Activated T-helper 1 cell treated with anti-CD3 and anti-CD28 coated beads, Interleukin-12 subunit alpha, Interleukin-12 subunit beta, Interleukin-2, Interleukin-4 antibody, amounts not matched to agents 30 ng/mL and 10 ng/mL and 1 ng/mL, durations not matched to agents 14 hours and 24 hours and 36 hours (primary cell): ENCODE measurements around the gene TPGS1. TPM values are rescaled to one million over a fixed set of nuclear protein-coding genes. Genes with fewer than 3 reads are reported as not detected.

Experiments
- DNase-seq: peaks from one replicate; pipeline ENCODE4 v3.0.0; 2021; ENCODE audit warnings: low spot score
- H3K27ac Mint-ChIP-seq: one replicate; pipeline ENCODE4 v1.8.0; 2021; ENCODE audit warnings: mild to moderate bottlenecking, mixed read lengths
- H3K27me3 Mint-ChIP-seq: one replicate; pipeline ENCODE4 v1.8.0; 2022; ENCODE audit warnings: mild to moderate bottlenecking, moderate library complexity, mixed read lengths; ENCODE audit not compliant: insufficient read depth
- H3K36me3 Mint-ChIP-seq: one replicate; pipeline ENCODE4 v1.8.0; 2021; ENCODE audit warnings: low read depth, mixed read lengths
- H3K4me1 Mint-ChIP-seq: one replicate; pipeline ENCODE4 v1.8.0; 2021; ENCODE audit warnings: low read depth, mixed read lengths
- H3K4me3 Mint-ChIP-seq: one replicate; pipeline ENCODE4 v1.8.0; 2021; ENCODE audit warnings: mild to moderate bottlenecking, moderate library complexity, mixed read lengths
- H3K9me3 Mint-ChIP-seq: one replicate; pipeline ENCODE4 v1.8.0; 2021; ENCODE audit warnings: mixed read lengths
- intact Hi-C: fragments of 100-400 bp; cut with micrococcal nuclease; formaldehyde crosslinking; loops from one replicate; pipeline ENCODE4 v1.15.1; 2024
- total RNA-seq: library from RNA; stranded (reverse); gene quantifications from 2 replicates; pipeline ENCODE4 v1.2.3, GENCODE V29; 2022

TPGS1 gene
- total RNA-seq, 1 donor from 2014 or later: 17.6 TPM

- Mint-ChIP-seq H3K27me3 (no peaks in the 10 kb centered on the region), H3K27ac (no peak overlapping the region), H3K36me3 (peaks cover 9% of the 10 kb centered on the region), H3K4me1 (peaks cover 5% of the 10 kb centered on the region), H3K4me3 (no peak overlapping the region), H3K9me3 (no peaks in the 10 kb centered on the region)
- DNase-seq: no peak
- intact Hi-C loops: no loop called here
Measured at GRCh38 chr19:538641-539428, 31.5 kb downstream of the TPGS1 start.

GRCh38 chr19:539429-540030 lies 32.2 kb downstream of the TPGS1 start:
- Mint-ChIP-seq H3K27me3 (no peaks in the 10 kb centered on the region), H3K36me3 (peaks cover 13% of the 10 kb centered on the region), H3K4me1 (peaks cover 10% of the 10 kb centered on the region), H3K9me3 (no peaks in the 10 kb centered on the region), H3K27ac (no peak overlapping the region), H3K4me3 (no peak overlapping the region)
- intact Hi-C loops: no loop called here
- DNase-seq: no peak

GRCh38 chr19:540867-541637 lies 33.8 kb downstream of the TPGS1 start:
- intact Hi-C loops: no loop called here
- Mint-ChIP-seq H3K4me3 (no peak overlapping the region), H3K27ac (no peak overlapping the region), H3K27me3 (no peaks in the 10 kb centered on the region), H3K36me3 (peaks cover 14% of the 10 kb centered on the region), H3K4me1 (peaks cover 15% of the 10 kb centered on the region), H3K9me3 (no peaks in the 10 kb centered on the region)
- DNase-seq: no peak

- peaks cover 14% of the 10 kb centered on the region for H3K36me3 Mint-ChIP-seq
Measured at GRCh38 chr19:541699-542098, 34.4 kb downstream of the TPGS1 start.

GRCh38 chr19:542173-542866 lies 35.0 kb downstream of the TPGS1 start:
- no peaks in the 10 kb centered on the region for H3K27me3 Mint-ChIP-seq
- no peak overlapping the region for H3K4me3 Mint-ChIP-seq
- intact Hi-C loops: no loop called here
- H3K4me1 Mint-ChIP-seq: peaks cover 15% of the 10 kb centered on the region
- no peak for DNase-seq
- no peak overlapping the region for H3K27ac Mint-ChIP-seq
- no peaks in the 10 kb centered on the region for H3K9me3 Mint-ChIP-seq
- H3K36me3 Mint-ChIP-seq: peaks cover 14% of the 10 kb centered on the region

More at GRCh38 chr19:541699-542098, 34.4 kb downstream of the TPGS1 start:
- intact Hi-C loops: no loop called here
- no peak for DNase-seq
- no peak overlapping the region for H3K4me3 Mint-ChIP-seq
- H3K27me3 Mint-ChIP-seq: no peaks in the 10 kb centered on the region
- no peak overlapping the region for H3K27ac Mint-ChIP-seq
- no peaks in the 10 kb centered on the region for H3K9me3 Mint-ChIP-seq
- peaks cover 15% of the 10 kb centered on the region for H3K4me1 Mint-ChIP-seq

- DNase-seq: peak; percentile 75
- intact Hi-C loops: no loop called here
- H3K4me1 Mint-ChIP-seq: peaks cover 15% of the 10 kb centered on the region
- peaks cover 9% of the 10 kb centered on the region for H3K36me3 Mint-ChIP-seq
- H3K27me3 Mint-ChIP-seq: no peaks in the 10 kb centered on the region
- H3K27ac Mint-ChIP-seq: peak within 1 kb of the TSS; percentile 77
- H3K4me3 Mint-ChIP-seq: peak within 1 kb of the TSS; percentile 84
- no peaks in the 10 kb centered on the region for H3K9me3 Mint-ChIP-seq
Measured at GRCh38 chr19:543910-544608, 36.8 kb downstream of the TPGS1 start, which contains the start of gene GZMM. TSS of gene GZMM (plus strand) at chr19:544053. CDS start at chr19:544072, 19 bp downstream.

GRCh38 chr19:547117-547516 lies 39.8 kb downstream of the TPGS1 start:
- Mint-ChIP-seq H3K4me3 (no peak overlapping the region), H3K36me3 (peaks cover 9% of the 10 kb centered on the region), H3K4me1 (peaks cover 15% of the 10 kb centered on the region), H3K27me3 (no peaks in the 10 kb centered on the region), H3K9me3 (no peaks in the 10 kb centered on the region), H3K27ac (no peak overlapping the region)
- intact Hi-C loops: no loop called here
- no peak for DNase-seq

GRCh38 chr19:547836-548720 lies 40.8 kb downstream of the TPGS1 start:
- intact Hi-C loops: no loop called here
- Mint-ChIP-seq H3K9me3 (no peaks in the 10 kb centered on the region), H3K4me1 (peaks cover 14% of the 10 kb centered on the region), H3K4me3 (no peak overlapping the region), H3K27ac (no peak overlapping the region), H3K36me3 (peaks cover 9% of the 10 kb centered on the region), H3K27me3 (no peaks in the 10 kb centered on the region)
- DNase-seq: no peak

- intact Hi-C loops: no loop called here
- no peaks in the 10 kb centered on the region for H3K27me3 Mint-ChIP-seq
- no peak for DNase-seq
- H3K4me1 Mint-ChIP-seq: peaks cover 9% of the 10 kb centered on the region
- H3K36me3 Mint-ChIP-seq: peaks cover 2% of the 10 kb centered on the region
- no peaks in the 10 kb centered on the region for H3K9me3 Mint-ChIP-seq
- no peak overlapping the region for H3K27ac Mint-ChIP-seq
- H3K4me3 Mint-ChIP-seq: no peak overlapping the region
Measured at GRCh38 chr19:548886-549830, 41.9 kb downstream of the TPGS1 start.

- intact Hi-C loops: no loop called here
- no peak overlapping the region for H3K27ac Mint-ChIP-seq
- H3K36me3 Mint-ChIP-seq: no peaks in the 10 kb centered on the region
- no peak for DNase-seq
- H3K4me1 Mint-ChIP-seq: no peaks in the 10 kb centered on the region
- H3K9me3 Mint-ChIP-seq: no peaks in the 10 kb centered on the region
- no peaks in the 10 kb centered on the region for H3K27me3 Mint-ChIP-seq
- H3K4me3 Mint-ChIP-seq: no peak overlapping the region
Measured at GRCh38 chr19:554817-555216, 47.5 kb downstream of the TPGS1 start.

GRCh38 chr19:555474-555808 lies 48.1 kb downstream of the TPGS1 start:
- H3K27ac Mint-ChIP-seq: no peak overlapping the region
- intact Hi-C loops: no loop called here
- H3K4me3 Mint-ChIP-seq: no peak overlapping the region
- H3K9me3 Mint-ChIP-seq: no peaks in the 10 kb centered on the region
- no peaks in the 10 kb centered on the region for H3K4me1 Mint-ChIP-seq
- H3K27me3 Mint-ChIP-seq: no peaks in the 10 kb centered on the region
- no peak for DNase-seq
- H3K36me3 Mint-ChIP-seq: no peaks in the 10 kb centered on the region
